H1 (cell line): ENCODE data around the gene ACAP3. TPM values are rescaled to one million over a fixed set of nuclear protein-coding genes. Genes with fewer than 3 reads are reported as not detected.

Experiments
- CTCF ChIA-PET: fragments of 300-600 bp; sonication (Branson Sonifier 250); formaldehyde crosslinking; loops from one replicate; lab custom pipeline; 2021; ENCODE audit not compliant: partially characterized antibody; lab: Charles Lee
- POLR2A ChIA-PET: fragments of 300-600 bp; sonication (Branson Sonifier 250); formaldehyde crosslinking; loops from one replicate; lab custom pipeline; 2021; ENCODE audit warnings: inconsistent platforms; ENCODE audit not compliant: partially characterized antibody; lab: Charles Lee
- DNase-seq, 2 experiments: peaks; one replicate each; pipeline versions ENCODE4 v3.0.0 to v3.0.0-alpha.2; 2010 to 2022; ENCODE audit warnings: low spot score in 2 of 2, low read depth in 1 of 2, mixed read lengths in 1 of 2
- FAIRE-seq: peaks from 2 replicates; lab custom pipeline; 2011; peaks lifted over from hg19 to GRCh38; lab: Jason Lieb, UNC
- H2AFZ ChIP-seq: 2 replicates; pipeline ENCODE4 v1.8.1; 2012; ENCODE audit warnings: low read length, inconsistent platforms
- H2AK5ac ChIP-seq: 2 replicates; pipeline ENCODE4 v1.6.1; 2013; ENCODE audit warnings: low read depth, low read length
- H2BK120ac ChIP-seq: replicated peaks from 2 replicates; pipeline ENCODE3; 2013; ENCODE audit warnings: low read depth, low read length, inconsistent platforms
- H2BK12ac ChIP-seq: 2 replicates; pipeline ENCODE4 v1.6.1; 2013; ENCODE audit warnings: low read depth, low read length
- H2BK15ac ChIP-seq: 2 replicates; pipeline ENCODE4 v1.6.1; 2013; ENCODE audit warnings: low read length
- H2BK20ac ChIP-seq: 2 replicates; pipeline ENCODE4 v1.6.1; 2013; ENCODE audit warnings: low read length
- H2BK5ac ChIP-seq: 2 replicates; pipeline ENCODE4 v1.6.1; 2013; ENCODE audit warnings: low read depth, low read length
- H3K14ac ChIP-seq: 2 replicates; pipeline ENCODE4 v1.6.1; 2013; ENCODE audit warnings: inconsistent platforms; ENCODE audit not compliant: insufficient read length
- H3K18ac ChIP-seq: 2 replicates; pipeline ENCODE4 v1.6.1; 2013; ENCODE audit warnings: low read length; ENCODE audit errors: extremely low read depth
- H3K23ac ChIP-seq: 2 replicates; pipeline ENCODE4 v1.6.1; 2013; ENCODE audit warnings: inconsistent platforms; ENCODE audit not compliant: insufficient read length
- H3K23me2 ChIP-seq: 2 replicates; pipeline ENCODE4 v1.6.1; 2013; ENCODE audit warnings: low read depth, low read length
- H3K27ac ChIP-seq: 2 replicates; pipeline ENCODE4 v1.6.1; 2011; ENCODE audit warnings: low read depth, low read length, inconsistent platforms
- H3K27me3 ChIP-seq, 4 experiments: replicated peaks in 1 of 4; 1 replicate in 1 of 4; 2 replicates in 3 of 4; pipeline versions ENCODE4 v1.6.1 to v1.8.1; 2011 to 2013; ENCODE audit warnings: low read length in 3 of 4, mild to moderate bottlenecking in 3 of 4, inconsistent platforms in 2 of 4, mixed read lengths in 2 of 4, moderate library complexity in 1 of 4; ENCODE audit not compliant: control insufficient read depth in 3 of 4, insufficient read depth in 3 of 4; ENCODE audit errors: extremely low read depth in 1 of 4
- H3K36me3 ChIP-seq, 4 experiments: 2 replicates each; pipeline versions ENCODE4 v1.6.1 to v1.8.1; 2011 to 2013; ENCODE audit warnings: mild to moderate bottlenecking in 4 of 4, low read length in 3 of 4, moderate library complexity in 2 of 4, control low read depth in 1 of 4, inconsistent platforms in 1 of 4; ENCODE audit not compliant: insufficient read depth in 4 of 4, control insufficient read depth in 2 of 4
- H3K4ac ChIP-seq: replicated peaks from 2 replicates; pipeline ENCODE3; 2013; ENCODE audit warnings: low read length, low read depth, mixed read lengths, inconsistent platforms; ENCODE audit not compliant: insufficient read length
- H3K4me1 ChIP-seq, 4 experiments: replicated peaks in 1 of 4; 1 replicate in 1 of 4; 2 replicates in 3 of 4; pipeline versions ENCODE4 v1.6.1 to v1.8.1; 2011 to 2013; ENCODE audit warnings: low read length in 3 of 4, inconsistent platforms in 2 of 4, mixed read lengths in 1 of 4; ENCODE audit not compliant: insufficient read depth in 4 of 4, control insufficient read depth in 3 of 4
- H3K4me2 ChIP-seq, 2 experiments: 2 replicates each; pipeline versions ENCODE4 v1.6.1 to v1.8.1; 2011 to 2013; ENCODE audit warnings: low read depth in 2 of 2, low read length in 2 of 2, control low read depth in 1 of 2, inconsistent platforms in 1 of 2, mild to moderate bottlenecking in 1 of 2; ENCODE audit not compliant: insufficient read depth in 1 of 2
- H3K4me3 ChIP-seq, 4 experiments: fragments of 200-600, 300-600 bp in 1 of 4; sonication (generic), shearing (Covaris generic), sonication (Bioruptor Twin) in 1 of 4; 2 replicates each; pipeline versions ENCODE4 v1.5.1 to v1.8.1; 2011 to 2016; ENCODE audit warnings: low read length in 4 of 4, low read depth in 3 of 4, control low read depth in 2 of 4, inconsistent platforms in 2 of 4, mild to moderate bottlenecking in 2 of 4, mixed read lengths in 1 of 4, moderate library complexity in 1 of 4; ENCODE audit not compliant: insufficient read depth in 2 of 4; ENCODE audit errors: extremely low read depth in 1 of 4
- H3K56ac ChIP-seq: replicated peaks from 2 replicates; pipeline ENCODE3; 2013; ENCODE audit warnings: low read depth, mild to moderate bottlenecking, mixed read lengths, low read length, inconsistent platforms; ENCODE audit not compliant: insufficient read length
- H3K79me1 ChIP-seq: 2 replicates; pipeline ENCODE4 v1.6.1; 2013; ENCODE audit warnings: low read depth, low read length, control low read depth
- H3K79me2 ChIP-seq, 2 experiments: 2 replicates each; pipeline versions ENCODE4 v1.6.1 to v1.8.1; 2012 to 2013; ENCODE audit warnings: low read length in 2 of 2, mild to moderate bottlenecking in 2 of 2, inconsistent platforms in 1 of 2; ENCODE audit not compliant: insufficient read depth in 2 of 2, control insufficient read depth in 1 of 2
- H3K9ac ChIP-seq, 4 experiments: replicated peaks in 1 of 4; 1 replicate in 1 of 4; 2 replicates in 3 of 4; pipeline versions ENCODE4 v1.6.1 to v1.8.1; 2011 to 2013; ENCODE audit warnings: low read depth in 3 of 4, low read length in 3 of 4, control low read depth in 2 of 4, mild to moderate bottlenecking in 2 of 4, moderate library complexity in 2 of 4, inconsistent platforms in 1 of 4; ENCODE audit errors: extremely low read depth in 1 of 4
- H3K9me3 ChIP-seq, 2 experiments: 2 replicates each; pipeline versions ENCODE4 v1.6.1 to v1.8.1; 2012 to 2013; ENCODE audit warnings: mild to moderate bottlenecking in 2 of 2, moderate library complexity in 2 of 2, control low read depth in 1 of 2, inconsistent platforms in 1 of 2, low read depth in 1 of 2, low read length in 1 of 2, mixed read lengths in 1 of 2; ENCODE audit not compliant: insufficient read depth in 2 of 2
- H4K20me1 ChIP-seq, 2 experiments: replicated peaks in 1 of 2; 2 replicates each; pipeline versions ENCODE3 to v1.8.1; 2011 to 2013; ENCODE audit warnings: inconsistent platforms in 2 of 2, low read length in 2 of 2, mild to moderate bottlenecking in 1 of 2; ENCODE audit not compliant: insufficient read depth in 2 of 2, control insufficient read depth in 1 of 2
- H4K5ac ChIP-seq: 2 replicates; pipeline ENCODE4 v1.6.1; 2013; ENCODE audit warnings: low read length, low read depth, mixed read lengths, inconsistent platforms; ENCODE audit not compliant: insufficient read length
- H4K8ac ChIP-seq: 2 replicates; pipeline ENCODE4 v1.8.0; 2013; ENCODE audit warnings: mild to moderate bottlenecking, moderate library complexity, low read length, inconsistent platforms; ENCODE audit not compliant: insufficient read depth; ENCODE audit errors: extremely low read depth
- H4K91ac ChIP-seq: replicated peaks from 2 replicates; pipeline ENCODE3; 2013; ENCODE audit warnings: low read length, mixed read lengths, inconsistent platforms; ENCODE audit not compliant: insufficient read length
- CBX5 ChIP-seq: fragments of 300-800, 300-1000 bp; sonication (generic); IDR thresholded peaks from 2 replicates; pipeline ENCODE4 v1.7.1; 2016; ENCODE audit warnings: antibody characterized with exemption, low read length, low read depth
- TAF1 ChIP-seq: IDR thresholded peaks from 2 replicates; pipeline ENCODE4 v1.6.1; 2011; ENCODE audit warnings: mild to moderate bottlenecking, low read depth, low read length
- ZNF274 ChIP-seq: IDR thresholded peaks from 2 replicates; pipeline ENCODE4 v1.7.0; 2012; ENCODE audit warnings: low read length, borderline replicate concordance; ENCODE audit errors: extremely low read depth
- whole genome bisulfite sequencing, 2 experiments: shearing (Covaris generic) in 1 of 2; methylation state at CpG; one replicate each; pipeline versions ENCODE4 v1.1.6 to v1.1.7; 2013 to 2015; ENCODE audit warnings: low lambda C conversion rate in 2 of 2, mixed read lengths in 2 of 2, inconsistent platforms in 1 of 2, low coverage in 1 of 2, missing lambda C conversion rate in 1 of 2; ENCODE audit not compliant: insufficient replicate concordance in 2 of 2, insufficient coverage in 1 of 2, insufficient read length in 1 of 2; ENCODE audit errors: extremely low coverage in 1 of 2, missing lambda C conversion rate in 1 of 2; 5-methylcytosine and 5-hydroxymethylcytosine counted together
- polyA plus RNA-seq, 7 experiments: library from polyadenylated mRNA; depleted of rRNA in 3 of 7; stranded (reverse) in 5 of 7; unstranded in 2 of 7; fragments of >200 nt in 5 of 7; fragments of 200-250 nt in 2 of 7; gene quantifications; 1 replicate in 5 of 7; 2 replicates in 1 of 7; 4 replicates in 1 of 7; pipeline versions ENCODE4 v1.2.1 to v1.2.3, GENCODE V29; 2011 to 2013; ENCODE audit warnings: missing spikeins in 2 of 7, mixed read lengths in 2 of 7
- total RNA-seq: library from RNA; stranded (reverse); fragmentation: NEBNext Ultra II Directional; extraction: Animal tissue kit (Norgen Biotek cat#: 25700); gene quantifications from 2 replicates; pipeline ENCODE4 v1.2.1, GENCODE V29; 2021

Gene ACAP3
- total and polyA plus RNA-seq, 2 of the 8 experiments (the other 6 are each of a cell fraction or from before 2014, with no cell fraction given): 14.8 to 28.3 TPM

GRCh38 chr1:1270813-1271212, 36.9 kb downstream of the ACAP3 start:
- Histone ChIP-seq H3K14ac (no peak overlapping the region), H3K4me3 (no peak overlapping the region), H4K8ac (peak overlapping the region; percentile 68; the same call in 1 of the 2 replicates), H3K9me3 (no peaks in the 10 kb centered on the region), H2BK15ac (no peak overlapping the region), H2AFZ (no peak overlapping the region), H3K4ac (no peak overlapping the region), H2BK20ac (no peak overlapping the region), H3K23me2 (peaks cover 12% of the 10 kb centered on the region; the same call in 1 of the 2 replicates), H3K4me2 (no peak overlapping the region; a peak in 1 of 4 replicates), H3K4me1 (peaks cover 0 to 17% (median 8%) of the 10 kb centered on the region in 4 experiments; a peak in 5 of 7 replicates), H4K5ac (no peak overlapping the region), H3K79me1 (peaks cover 28% of the 10 kb centered on the region), H3K36me3 (peaks cover 4 to 12% (median 5%) of the 10 kb centered on the region in 4 experiments; a peak in 6 of 8 replicates), H3K79me2 (peaks cover 12 to 47% of the 10 kb centered on the region in 2 experiments; a peak in 3 of 4 replicates), H2AK5ac (no peak overlapping the region), H3K18ac (no peak overlapping the region), H3K9ac (no peak overlapping the region), H3K27ac (no peak overlapping the region), H4K20me1 (peaks cover 20 to 34% of the 10 kb centered on the region in 2 experiments), H2BK12ac (no peak overlapping the region), H2BK120ac (no peak overlapping the region), H3K56ac (no peak overlapping the region), H3K23ac (no peak overlapping the region), H4K91ac (no peak overlapping the region), H2BK5ac (0 out of 2 replicates have a peak overlapping the region, but pooled peaks have one; percentile 44), H3K27me3 (no peaks in the 10 kb centered on the region; a peak in 1 of 7 replicates)
- CTCF ChIA-PET: interaction anchor here (0.5 to 2.2 kb wide), 7 partner anchors 11 to 269 kb away, joined by 3 to 7 read pairs (median 3); no protein-coding TSS in a partner anchor
- TF ChIP-seq CBX5 (no peak), ZNF274 (no peak), TAF1 (no peak)
- WGBS, 2 experiments: 91% methylated on average over 7 of the region's 7 CpGs; no CpG with 5 or more reads in 1 of the 2 experiments
- FAIRE-seq (no peak), DNase-seq (no peak)
- POLR2A ChIA-PET: interaction anchor here (1.2 to 2.6 kb wide), 5 partner anchors 10 to 184 kb away, joined by 3 to 16 read pairs (median 4); no protein-coding TSS in a partner anchor
